ENCODE data around the gene TMEM8B. TPM values are rescaled to one million over a fixed set of nuclear protein-coding genes. Genes with fewer than 3 reads are reported as not detected.
"Not testable (repeated sequence)": the region's sequence is repeated elsewhere in the genome, so short reads cannot be mapped to it uniquely, and the experiment has no call there.

Gene TMEM8B
- total RNA-seq, 2 experiments from 2014 or later, result 1.2 to 3.5 TPM

- no peak overlapping the region for H3K27ac Mint-ChIP-seq
- peaks cover 2% of the 10 kb centered on the region for H3K27me3 Mint-ChIP-seq
These were observed 38.5 kb downstream of the TMEM8B start for GRCh38 chr9:35867538-35867937.

GRCh38 chr9:35868933-35869332 lies 39.9 kb downstream of the TMEM8B start:
- Mint-ChIP-seq H3K36me3 (no peaks in the 10 kb centered on the region), H3K4me1 (no peaks in the 10 kb centered on the region), H3K9me3 (ENCODE audit: low read depth) (no peaks in the 10 kb centered on the region), H3K27me3 (peaks cover 2% of the 10 kb centered on the region), H3K27ac (no peak overlapping the region), H3K4me3 (no peak overlapping the region)
- ATAC-seq (no peak), DNase-seq (no peak)
- CTCF ChIA-PET, result interaction anchor here (2.6 kb wide), 1 partner anchor 13 kb away, joined by 11 read pairs; no protein-coding TSS in a partner anchor

More at GRCh38 chr9:35867538-35867937, 38.5 kb downstream of the TMEM8B start:
- Mint-ChIP-seq H3K4me3 (no peak overlapping the region), H3K4me1 (no peaks in the 10 kb centered on the region), H3K9me3 (ENCODE audit: low read depth) (no peaks in the 10 kb centered on the region), H3K36me3 (no peaks in the 10 kb centered on the region)
- DNase-seq (peak; percentile 22), ATAC-seq (no peak)
- CTCF ChIA-PET, result no interaction called here

GRCh38 chr9:35869621-35870216 lies 40.7 kb downstream of the TMEM8B start:
- no peak overlapping the region for H3K4me3 Mint-ChIP-seq
- ATAC-seq, result no peak
- no peaks in the 10 kb centered on the region for H3K36me3 Mint-ChIP-seq
- H3K9me3 Mint-ChIP-seq (ENCODE audit: low read depth), result no peaks in the 10 kb centered on the region
- no peaks in the 10 kb centered on the region for H3K4me1 Mint-ChIP-seq
- no peak overlapping the region for H3K27ac Mint-ChIP-seq
- peaks cover 2% of the 10 kb centered on the region for H3K27me3 Mint-ChIP-seq
- CTCF ChIA-PET, result interaction anchor here (2.6 kb wide), 1 partner anchor 13 kb away, joined by 11 read pairs; no protein-coding TSS in a partner anchor
- DNase-seq, result no peak

GRCh38 chr9:35870351-35870923 lies 41.4 kb downstream of the TMEM8B start, which contains the start of gene OR13J1:
OR13J1 (minus strand) TSS chr9:35870401; CDS start chr9:35870401, 0 bp downstream.
- Mint-ChIP-seq H3K27me3 (peaks cover 8% of the 10 kb centered on the region), H3K9me3 (ENCODE audit: low read depth) (no peaks in the 10 kb centered on the region), H3K27ac (no peak within 1 kb of the TSS), H3K36me3 (no peaks in the 10 kb centered on the region), H3K4me3 (no peak within 1 kb of the TSS), H3K4me1 (no peaks in the 10 kb centered on the region)
- no peak for DNase-seq
- no peak for ATAC-seq
- CTCF ChIA-PET, result interaction anchor here (2.6 kb wide), 1 partner anchor 12 kb away, joined by 11 read pairs; no protein-coding TSS in a partner anchor

- Mint-ChIP-seq H3K27me3 (peaks cover 17% of the 10 kb centered on the region), H3K36me3 (no peaks in the 10 kb centered on the region)
- CTCF ChIA-PET, result no interaction called here
These were observed 42.5 kb downstream of the TMEM8B start for GRCh38 chr9:35871545-35871944.

GRCh38 chr9:35872505-35872904 lies 43.5 kb downstream of the TMEM8B start:
- Mint-ChIP-seq H3K27me3 (peaks cover 22% of the 10 kb centered on the region), H3K4me1 (no peaks in the 10 kb centered on the region), H3K27ac (no peak overlapping the region), H3K9me3 (ENCODE audit: low read depth) (peaks cover 6% of the 10 kb centered on the region), H3K4me3 (no peak overlapping the region), H3K36me3 (no peaks in the 10 kb centered on the region)
- DNase-seq (no peak), ATAC-seq (no peak)
- CTCF ChIA-PET, result interaction anchor here (1.3 kb wide), 1 partner anchor 10 kb away, joined by 4 read pairs; no protein-coding TSS in a partner anchor

More at GRCh38 chr9:35871545-35871944, 42.5 kb downstream of the TMEM8B start:
- Mint-ChIP-seq H3K27ac (no peak overlapping the region), H3K4me3 (no peak overlapping the region), H3K4me1 (no peaks in the 10 kb centered on the region), H3K9me3 (ENCODE audit: low read depth) (peaks cover 2% of the 10 kb centered on the region)
- ATAC-seq, result no peak
- no peak for DNase-seq

GRCh38 chr9:35882263-35882848 lies 53.3 kb downstream of the TMEM8B start:
- Mint-ChIP-seq H3K4me3 (no peak overlapping the region), H3K27ac (no peak overlapping the region)

GRCh38 chr9:35882996-35883395 lies 54.0 kb downstream of the TMEM8B start:
- Mint-ChIP-seq H3K36me3 (no peaks in the 10 kb centered on the region), H3K4me3 (no peak overlapping the region), H3K27ac (no peak overlapping the region), H3K9me3 (ENCODE audit: low read depth) (no peaks in the 10 kb centered on the region), H3K27me3 (peaks cover 22% of the 10 kb centered on the region), H3K4me1 (no peaks in the 10 kb centered on the region)
- DNase-seq (no peak), ATAC-seq (no peak)
- CTCF ChIA-PET, result interaction anchor here (0.9 to 5.6 kb wide), 18 partner anchors 8 to 402 kb away, joined by 3 to 76 read pairs (median 6); partner anchors contain the start of genes GBA2, OR13J1, RGP1 and SPAG8

More at GRCh38 chr9:35882263-35882848, 53.3 kb downstream of the TMEM8B start:
- peak; percentile 61 for ATAC-seq
- peak; percentile 81 for DNase-seq
- H3K27me3 Mint-ChIP-seq, result peaks cover 28% of the 10 kb centered on the region
- H3K36me3 Mint-ChIP-seq, result no peaks in the 10 kb centered on the region
- H3K9me3 Mint-ChIP-seq (ENCODE audit: low read depth), result no peaks in the 10 kb centered on the region
- H3K4me1 Mint-ChIP-seq, result no peaks in the 10 kb centered on the region
- CTCF ChIA-PET, result interaction anchor here (0.6 to 5.6 kb wide), 56 partner anchors 8 to 934 kb away, joined by 3 to 76 read pairs (median 4); partner anchors contain the start of genes CREB3, FAM221B, GBA2 and MSMP

GRCh38 chr9:35884908-35885307 lies 55.9 kb downstream of the TMEM8B start:
- H3K27me3 Mint-ChIP-seq, result peaks cover 18% of the 10 kb centered on the region
- ATAC-seq; H3K4me3 Mint-ChIP-seq; H3K27ac Mint-ChIP-seq; DNase-seq; H3K4me1 Mint-ChIP-seq; H3K9me3 Mint-ChIP-seq (ENCODE audit: low read depth); H3K36me3 Mint-ChIP-seq: not testable (repeated sequence)
- CTCF ChIA-PET, result interaction anchor here (0.9 kb wide), 1 partner anchor 9 kb away, joined by 5 read pairs; no protein-coding TSS in a partner anchor

GRCh38 chr9:35891646-35892045 lies 62.6 kb downstream of the TMEM8B start:
- DNase-seq (no peak), ATAC-seq (no peak)
- Mint-ChIP-seq H3K4me3 (no peak overlapping the region), H3K4me1 (no peaks in the 10 kb centered on the region), H3K27me3 (peaks cover 38% of the 10 kb centered on the region), H3K9me3 (ENCODE audit: low read depth) (no peaks in the 10 kb centered on the region), H3K36me3 (no peaks in the 10 kb centered on the region), H3K27ac (no peak overlapping the region)
- CTCF ChIA-PET, result interaction anchor here (1.2 to 1.3 kb wide), 2 partner anchors 11 to 66 kb away, joined by 3 to 4 read pairs; no protein-coding TSS in a partner anchor

- H3K4me3 Mint-ChIP-seq, result no peak overlapping the region
- no peaks in the 10 kb centered on the region for H3K4me1 Mint-ChIP-seq
- DNase-seq (no peak), ATAC-seq (no peak)
- CTCF ChIA-PET, result interaction anchor here (1.2 to 1.3 kb wide), 2 partner anchors 11 to 66 kb away, joined by 3 to 4 read pairs; no protein-coding TSS in a partner anchor
- peaks cover 36% of the 10 kb centered on the region for H3K27me3 Mint-ChIP-seq
- no peak overlapping the region for H3K27ac Mint-ChIP-seq
- H3K36me3 Mint-ChIP-seq, result no peaks in the 10 kb centered on the region
- no peaks in the 10 kb centered on the region for H3K9me3 Mint-ChIP-seq (ENCODE audit: low read depth)
These were observed 63.0 kb downstream of the TMEM8B start for GRCh38 chr9:35892051-35892450.

- H3K27me3 Mint-ChIP-seq, result peaks cover 51% of the 10 kb centered on the region
- CTCF ChIA-PET, result no interaction called here
- ATAC-seq, result no peak
These were observed 67.5 kb downstream of the TMEM8B start for GRCh38 chr9:35896570-35896969.

GRCh38 chr9:35897376-35898099 lies 68.5 kb downstream of the TMEM8B start:
- ATAC-seq; H3K4me3 Mint-ChIP-seq; DNase-seq; H3K27ac Mint-ChIP-seq; H3K9me3 Mint-ChIP-seq (ENCODE audit: low read depth); H3K4me1 Mint-ChIP-seq; H3K36me3 Mint-ChIP-seq: not testable (repeated sequence)
- CTCF ChIA-PET, result interaction anchor here (1.4 kb wide), 1 partner anchor 57 kb away, joined by 3 read pairs; no protein-coding TSS in a partner anchor
- peaks cover 46% of the 10 kb centered on the region for H3K27me3 Mint-ChIP-seq

More at GRCh38 chr9:35896570-35896969, 67.5 kb downstream of the TMEM8B start:
- Mint-ChIP-seq H3K9me3 (ENCODE audit: low read depth) (no peaks in the 10 kb centered on the region), H3K27ac (no peak overlapping the region), H3K4me1 (no peaks in the 10 kb centered on the region), H3K4me3 (no peak overlapping the region), H3K36me3 (no peaks in the 10 kb centered on the region)
- DNase-seq, result no peak
